Measurements from ENCODE around the gene TATDN2. TPM values are rescaled to one million over a fixed set of nuclear protein-coding genes. Genes with fewer than 3 reads are reported as not detected.

Gene TATDN2
- total RNA-seq, 2 experiments from 2014 or later = 40.0 to 40.2 TPM

DNA sequence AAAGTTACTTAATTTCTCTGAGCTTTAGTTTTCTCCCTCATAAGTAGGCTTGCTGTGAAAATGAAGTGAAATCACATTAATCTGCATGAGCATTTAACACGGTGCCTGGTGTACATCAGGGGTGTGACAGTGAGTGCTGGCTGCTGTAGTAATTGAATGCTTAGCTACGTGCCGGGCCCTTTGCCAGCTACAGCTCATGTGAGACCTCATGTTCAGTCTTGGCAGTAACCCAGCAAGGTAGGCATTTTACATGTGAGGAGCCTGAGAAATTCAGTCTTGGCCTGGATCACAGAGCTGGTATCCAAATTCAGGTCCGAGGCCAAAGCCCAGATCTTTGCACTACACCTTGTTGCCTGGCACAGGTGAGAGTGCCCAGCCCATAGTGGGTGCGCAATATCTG lies 35.4 kb downstream of the TATDN2 start:
- H3K4me1 Mint-ChIP-seq = peaks cover 72% of the 10 kb centered on the region
- H3K27ac Mint-ChIP-seq = no peak overlapping the region
- no peak overlapping the region for H3K4me3 Mint-ChIP-seq
- ChIA-PET POLR2A (interaction anchor here (1.1 kb wide), 1 partner anchor 12 kb away, joined by 4 read pairs; no protein-coding TSS in a partner anchor), CTCF (interaction anchor here (0.6 to 5.3 kb wide), 9 partner anchors 9 to 226 kb away, joined by 3 to 31 read pairs (median 3); no protein-coding TSS in a partner anchor)
- no peak for ATAC-seq
- H3K27me3 Mint-ChIP-seq = no peaks in the 10 kb centered on the region
- intact Hi-C loops (cut with DNase I, micrococcal nuclease) = no loop called here
- DNase-seq = no peak
- peaks cover 58% of the 10 kb centered on the region for H3K36me3 Mint-ChIP-seq (ENCODE audit: low read depth)
- H3K9me3 Mint-ChIP-seq (ENCODE audit: low read depth) = no peaks in the 10 kb centered on the region

DNA sequence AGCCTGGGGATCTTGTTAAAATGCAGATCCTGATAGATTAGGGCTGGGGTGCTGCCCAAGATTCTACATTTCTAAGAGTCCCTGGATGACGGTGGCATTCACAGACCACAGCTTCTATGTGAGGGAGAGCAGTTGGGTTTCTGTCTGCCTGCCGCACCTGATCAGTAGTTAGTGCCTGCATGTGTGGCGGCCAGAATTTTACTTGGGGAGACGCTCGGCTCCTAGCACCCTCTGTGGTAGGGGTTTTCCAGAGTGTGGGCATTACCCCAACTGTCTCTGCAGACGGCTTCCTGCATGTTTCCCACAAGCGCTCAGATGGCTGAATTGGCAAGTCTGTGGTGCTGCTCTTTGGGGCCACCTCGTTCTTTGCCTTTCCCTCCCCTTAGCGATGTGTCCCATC lies 36.2 kb downstream of the TATDN2 start:
- Mint-ChIP-seq H3K36me3 (ENCODE audit: low read depth) (peaks cover 52% of the 10 kb centered on the region), H3K27ac (peak overlapping the region; percentile 29), H3K27me3 (no peaks in the 10 kb centered on the region), H3K4me1 (peaks cover 63% of the 10 kb centered on the region), H3K4me3 (no peak overlapping the region), H3K9me3 (ENCODE audit: low read depth) (no peaks in the 10 kb centered on the region)
- ChIA-PET POLR2A (no interaction called here), CTCF (interaction anchor here (0.7 to 5.3 kb wide), 3 partner anchors 9 to 313 kb away, joined by 3 to 31 read pairs (median 4); no protein-coding TSS in a partner anchor)
- intact Hi-C loops (cut with DNase I, micrococcal nuclease) = no loop called here
- peak; percentile 62 for ATAC-seq
- DNase-seq = peak; percentile 60

DNA sequence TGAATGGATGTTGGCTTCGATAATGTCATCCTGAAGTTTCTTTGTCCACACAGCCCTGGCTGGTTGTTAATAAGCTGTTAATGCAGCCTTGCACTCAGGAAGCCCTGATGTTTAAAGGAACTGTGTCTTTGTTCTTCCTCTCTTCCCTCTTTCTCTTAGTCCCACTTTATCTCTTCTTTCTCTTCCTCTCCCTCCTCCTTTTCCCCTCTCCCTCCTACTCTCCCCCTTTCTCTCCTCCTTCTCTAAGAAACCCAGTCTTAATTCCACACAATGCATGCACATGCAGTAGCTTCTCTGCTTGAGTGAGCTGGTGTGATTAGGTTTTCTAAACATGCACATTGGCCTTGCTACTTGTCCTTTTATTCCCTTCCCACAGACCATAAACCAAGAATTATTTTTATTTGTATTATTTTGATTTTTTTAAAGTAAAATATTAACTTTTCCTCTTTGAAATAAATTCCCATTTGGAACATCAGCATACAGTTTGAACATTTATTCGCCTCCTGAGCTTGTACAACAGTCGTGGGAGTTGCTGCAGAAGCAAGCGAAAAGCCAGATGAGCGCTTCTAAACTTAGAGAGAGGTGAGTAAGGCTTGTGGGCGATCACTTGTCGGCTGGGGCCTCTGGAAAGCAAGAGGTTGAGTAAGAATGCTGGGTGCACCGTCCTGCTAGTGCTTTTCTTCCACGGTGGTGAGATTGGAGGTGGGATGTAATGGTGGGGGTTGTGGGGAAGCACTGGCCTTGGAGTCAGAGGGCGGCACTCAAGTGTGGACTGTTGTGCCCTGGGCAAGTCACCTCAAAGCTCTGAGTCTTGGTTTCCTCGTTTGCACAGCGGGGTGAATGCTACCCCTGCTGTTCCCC lies 37.2 kb downstream of the TATDN2 start:
- intact Hi-C loops (cut with DNase I, micrococcal nuclease) = no loop called here
- Mint-ChIP-seq H3K27ac (peak overlapping the region; percentile 47), H3K9me3 (ENCODE audit: low read depth) (no peaks in the 10 kb centered on the region), H3K27me3 (no peaks in the 10 kb centered on the region), H3K4me1 (peaks cover 53% of the 10 kb centered on the region), H3K36me3 (ENCODE audit: low read depth) (peaks cover 42% of the 10 kb centered on the region), H3K4me3 (no peak overlapping the region)
- ChIA-PET POLR2A (interaction anchor here (1.0 to 1.1 kb wide), 2 partner anchors 19 to 21 kb away, joined by 3 to 4 read pairs; no protein-coding TSS in a partner anchor), CTCF (interaction anchor here (0.6 to 1.5 kb wide), 8 partner anchors 9 to 454 kb away, joined by 3 to 8 read pairs (median 3); no protein-coding TSS in a partner anchor)
- peak; percentile 49 for DNase-seq
- ATAC-seq = peak; percentile 40

DNA sequence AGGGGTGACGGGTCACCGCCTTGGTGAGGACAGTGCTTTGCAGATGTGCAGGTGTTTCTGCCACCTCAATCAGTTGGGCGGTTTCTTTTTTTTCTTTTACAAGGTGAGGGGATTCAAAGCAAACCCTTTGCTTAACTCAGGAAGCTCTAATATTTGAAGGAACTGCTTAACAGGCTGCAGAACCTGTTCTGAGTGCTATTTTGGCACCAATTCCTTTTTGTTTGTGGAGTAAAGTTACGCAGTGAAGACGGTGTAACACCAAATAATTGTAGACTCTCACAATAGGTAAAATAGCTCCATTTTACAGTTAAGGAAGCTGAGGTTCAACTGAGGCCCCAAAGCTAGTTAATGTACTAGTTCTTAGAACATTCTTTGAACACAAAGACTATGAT lies 37.9 kb downstream of the TATDN2 start:
- DNase-seq (no peak), ATAC-seq (no peak)
- Mint-ChIP-seq H3K4me3 (no peak overlapping the region), H3K9me3 (ENCODE audit: low read depth) (no peaks in the 10 kb centered on the region), H3K36me3 (ENCODE audit: low read depth) (peaks cover 35% of the 10 kb centered on the region), H3K27ac (no peak overlapping the region), H3K4me1 (peaks cover 48% of the 10 kb centered on the region), H3K27me3 (no peaks in the 10 kb centered on the region)
- intact Hi-C loops (cut with DNase I, micrococcal nuclease) = no loop called here
- CTCF ChIA-PET = interaction anchor here (0.6 to 1.5 kb wide), 7 partner anchors 8 to 437 kb away, joined by 3 to 8 read pairs (median 3); no protein-coding TSS in a partner anchor
- POLR2A ChIA-PET = interaction anchor here (1.0 to 1.1 kb wide), 2 partner anchors 19 to 22 kb away, joined by 3 to 4 read pairs; no protein-coding TSS in a partner anchor

DNA sequence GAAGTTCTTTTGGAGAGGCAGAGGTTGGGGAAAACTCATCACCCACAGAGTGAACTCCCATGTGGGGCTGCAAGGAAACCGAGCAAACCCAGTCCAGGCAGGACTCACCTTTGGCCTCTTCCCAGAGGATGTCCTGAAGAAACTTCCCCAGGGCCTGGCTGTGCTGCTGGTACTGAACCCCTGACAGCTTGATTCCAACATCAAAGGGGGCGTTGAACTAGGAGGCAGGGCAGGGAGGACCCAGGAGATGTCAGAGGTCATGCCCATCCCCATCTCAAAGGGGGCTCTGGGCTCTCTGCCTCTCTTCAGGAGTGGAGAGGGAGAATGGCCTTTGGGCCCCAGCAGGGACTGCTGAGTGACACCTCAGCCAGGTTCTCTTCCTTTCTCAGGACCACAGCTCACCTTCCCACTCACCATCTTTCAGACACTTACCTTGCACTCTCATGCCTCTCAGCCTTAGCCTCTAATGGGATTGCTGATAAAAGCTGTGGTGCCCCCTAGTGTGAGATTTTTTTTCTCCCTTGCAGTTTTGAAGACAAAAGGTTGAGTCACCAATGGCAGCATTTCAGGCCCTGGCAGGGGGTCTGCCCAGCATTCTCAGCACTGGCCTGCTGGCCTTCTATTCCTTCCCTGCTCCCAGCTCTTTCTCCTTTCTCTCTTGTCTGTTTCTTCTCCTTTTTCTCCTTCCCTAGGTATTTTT lies 38.5 kb downstream of the TATDN2 start:
- Mint-ChIP-seq H3K4me3 (no peak overlapping the region), H3K27me3 (no peaks in the 10 kb centered on the region), H3K27ac (peak overlapping the region; percentile 58), H3K36me3 (ENCODE audit: low read depth) (peaks cover 40% of the 10 kb centered on the region), H3K4me1 (peaks cover 48% of the 10 kb centered on the region), H3K9me3 (ENCODE audit: low read depth) (no peaks in the 10 kb centered on the region)
- intact Hi-C loops (cut with DNase I, micrococcal nuclease) = no loop called here
- peak; percentile 53 for DNase-seq
- peak; percentile 33 for ATAC-seq
- CTCF ChIA-PET = interaction anchor here (0.6 to 2.2 kb wide), 7 partner anchors 23 to 438 kb away, joined by 3 to 14 read pairs (median 3); partner anchors contain the start of gene CRELD1
- POLR2A ChIA-PET = no interaction called here

DNA sequence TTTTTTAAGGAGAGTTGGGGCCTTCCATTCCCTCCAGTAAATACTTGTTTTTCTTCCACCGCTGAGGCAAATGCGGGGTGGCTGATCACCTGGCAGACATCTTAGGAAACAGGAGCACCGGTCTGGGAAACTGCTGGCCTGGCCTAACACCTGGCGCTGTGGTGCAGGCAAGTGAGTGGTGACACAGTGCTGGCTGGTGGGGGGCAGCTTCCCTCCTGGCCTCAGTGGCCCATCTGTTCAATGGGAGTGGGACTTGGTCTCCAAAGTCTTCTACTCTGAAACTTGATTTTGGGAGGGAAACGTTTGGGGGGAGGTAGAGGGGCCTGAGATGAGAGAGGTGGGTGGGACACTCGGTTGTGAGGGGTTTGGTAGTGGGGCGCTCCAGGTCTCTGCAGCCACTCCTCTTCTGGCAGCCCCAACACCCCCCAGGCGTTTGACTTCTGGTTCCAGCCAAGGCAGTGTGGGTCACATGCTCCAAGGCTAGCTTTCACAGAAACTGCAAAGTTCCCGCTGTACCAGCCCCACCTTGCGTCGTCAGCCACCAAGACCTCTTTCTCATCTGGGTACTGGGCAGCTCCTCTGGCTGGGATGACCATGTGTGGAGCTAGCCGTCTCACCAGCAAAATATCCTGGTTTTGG lies 39.8 kb downstream of the TATDN2 start:
- CTCF ChIA-PET = interaction anchor here (0.6 to 2.2 kb wide), 4 partner anchors 24 to 355 kb away, joined by 3 to 14 read pairs (median 4); partner anchors contain the start of gene CRELD1
- no peak for ATAC-seq

DNA sequence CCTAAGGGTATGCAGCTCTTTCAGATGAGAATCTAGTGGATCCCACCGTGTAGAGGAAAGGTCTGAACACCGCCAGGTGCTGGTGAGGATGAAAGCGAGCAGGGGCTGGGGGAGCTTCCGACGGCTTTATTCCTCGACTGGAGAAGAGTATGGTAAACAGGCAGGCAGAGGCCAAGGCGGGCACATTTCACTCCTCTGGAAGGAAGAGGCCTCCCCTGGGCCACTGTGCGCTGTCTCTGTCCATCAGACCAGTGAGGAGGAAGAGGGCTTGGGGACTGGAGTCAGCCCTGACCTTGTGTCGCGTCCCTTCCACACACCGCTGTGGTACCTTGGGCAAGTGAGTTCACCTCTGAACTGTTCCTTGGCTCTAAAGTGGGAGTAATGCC lies 40.3 kb downstream of the TATDN2 start:
- Mint-ChIP-seq H3K27ac (no peak overlapping the region), H3K36me3 (ENCODE audit: low read depth) (peaks cover 39% of the 10 kb centered on the region), H3K4me3 (no peak overlapping the region), H3K27me3 (no peaks in the 10 kb centered on the region), H3K9me3 (ENCODE audit: low read depth) (no peaks in the 10 kb centered on the region), H3K4me1 (peaks cover 43% of the 10 kb centered on the region)
- ChIA-PET POLR2A (interaction anchor here (0.6 kb wide), 1 partner anchor 486 kb away, joined by 6 read pairs; no protein-coding TSS in a partner anchor), CTCF (interaction anchor here (2.2 kb wide), 1 partner anchor 25 kb away, joined by 14 read pairs; no protein-coding TSS in a partner anchor)
- ATAC-seq = no peak
- intact Hi-C loops (cut with DNase I, micrococcal nuclease) = no loop called here
- no peak for DNase-seq

More for the DNA sequence above, 39.8 kb downstream of the TATDN2 start:
- H3K4me3 Mint-ChIP-seq = no peak overlapping the region
- no peaks in the 10 kb centered on the region for H3K27me3 Mint-ChIP-seq
- H3K36me3 Mint-ChIP-seq (ENCODE audit: low read depth) = peaks cover 43% of the 10 kb centered on the region
- DNase-seq = no peak
- peaks cover 48% of the 10 kb centered on the region for H3K4me1 Mint-ChIP-seq
- H3K27ac Mint-ChIP-seq = no peak overlapping the region
- H3K9me3 Mint-ChIP-seq (ENCODE audit: low read depth) = no peaks in the 10 kb centered on the region
- intact Hi-C loops (cut with DNase I, micrococcal nuclease) = no loop called here
- POLR2A ChIA-PET = interaction anchor here (0.6 kb wide), 1 partner anchor 485 kb away, joined by 6 read pairs; no protein-coding TSS in a partner anchor

DNA sequence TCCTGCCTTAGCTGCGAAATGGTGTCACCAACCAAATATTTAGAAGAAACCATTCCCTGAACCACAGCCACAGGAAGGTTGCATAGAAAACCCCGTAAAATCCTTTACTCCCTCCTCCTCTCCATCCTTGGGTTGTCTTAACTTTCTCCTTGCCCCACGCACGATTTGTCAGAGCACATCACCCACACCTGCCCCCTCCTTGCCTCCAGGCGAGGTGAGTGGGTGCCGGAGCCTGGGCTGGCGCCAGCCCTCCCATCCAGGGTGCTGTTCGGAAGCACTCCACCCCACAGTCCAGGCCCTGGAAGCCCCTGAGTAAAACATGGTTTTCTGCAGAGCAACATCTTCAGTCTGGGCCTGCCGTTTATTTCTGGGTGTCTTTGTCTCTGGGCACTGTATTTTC lies 40.8 kb downstream of the TATDN2 start:
- Mint-ChIP-seq H3K4me3 (no peak overlapping the region), H3K27me3 (no peaks in the 10 kb centered on the region), H3K27ac (no peak overlapping the region), H3K4me1 (peaks cover 38% of the 10 kb centered on the region), H3K36me3 (ENCODE audit: low read depth) (peaks cover 38% of the 10 kb centered on the region), H3K9me3 (ENCODE audit: low read depth) (no peaks in the 10 kb centered on the region)
- intact Hi-C loops (cut with DNase I, micrococcal nuclease) = no loop called here
- DNase-seq (no peak), ATAC-seq (no peak)
- ChIA-PET CTCF (interaction anchor here (1.4 kb wide), 1 partner anchor 33 kb away, joined by 3 read pairs; no protein-coding TSS in a partner anchor), POLR2A (no interaction called here)

DNA sequence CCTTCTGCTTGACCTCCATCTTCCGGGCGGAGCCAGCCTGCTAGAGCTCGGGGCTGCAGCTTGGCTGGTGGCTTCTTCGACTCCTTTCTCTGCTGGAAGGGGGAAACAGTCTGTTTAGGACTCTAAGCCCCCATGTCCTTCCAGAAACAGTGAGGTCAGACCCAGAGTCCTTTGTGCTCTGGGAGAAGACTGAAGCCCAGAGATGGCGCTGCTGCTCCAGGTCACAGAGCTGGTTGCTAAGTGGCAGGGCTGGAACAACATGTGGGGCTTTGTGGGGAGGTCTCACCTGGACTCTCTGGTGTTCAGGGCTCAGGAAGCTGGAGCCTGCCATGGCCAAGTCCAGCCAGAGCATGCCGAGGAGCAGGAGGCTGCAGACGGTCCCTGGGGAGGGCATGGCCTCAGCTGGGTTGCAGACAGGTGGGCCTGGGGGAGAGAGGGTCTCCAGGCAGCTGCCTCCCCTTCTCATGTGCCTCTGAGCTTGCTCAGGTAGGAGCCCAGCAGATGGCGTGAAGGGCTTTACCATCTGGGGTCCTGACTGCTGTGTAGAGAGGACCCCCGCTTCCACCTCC lies 41.6 kb downstream of the TATDN2 start:
- peaks cover 37% of the 10 kb centered on the region for H3K36me3 Mint-ChIP-seq (ENCODE audit: low read depth)
- ATAC-seq = no peak
- intact Hi-C loops (cut with DNase I, micrococcal nuclease) = no loop called here
- H3K27me3 Mint-ChIP-seq = no peaks in the 10 kb centered on the region
- H3K4me3 Mint-ChIP-seq = no peak overlapping the region
- POLR2A ChIA-PET = interaction anchor here (0.6 to 0.7 kb wide), 2 partner anchors 20 to 340 kb away, joined by 3 to 4 read pairs; no protein-coding TSS in a partner anchor
- peaks cover 30% of the 10 kb centered on the region for H3K4me1 Mint-ChIP-seq
- H3K9me3 Mint-ChIP-seq (ENCODE audit: low read depth) = no peaks in the 10 kb centered on the region
- DNase-seq = no peak
- no peak overlapping the region for H3K27ac Mint-ChIP-seq
- CTCF ChIA-PET = interaction anchor here (0.6 to 1.4 kb wide), 3 partner anchors 9 to 156 kb away, joined by 3 read pairs; no protein-coding TSS in a partner anchor

DNA sequence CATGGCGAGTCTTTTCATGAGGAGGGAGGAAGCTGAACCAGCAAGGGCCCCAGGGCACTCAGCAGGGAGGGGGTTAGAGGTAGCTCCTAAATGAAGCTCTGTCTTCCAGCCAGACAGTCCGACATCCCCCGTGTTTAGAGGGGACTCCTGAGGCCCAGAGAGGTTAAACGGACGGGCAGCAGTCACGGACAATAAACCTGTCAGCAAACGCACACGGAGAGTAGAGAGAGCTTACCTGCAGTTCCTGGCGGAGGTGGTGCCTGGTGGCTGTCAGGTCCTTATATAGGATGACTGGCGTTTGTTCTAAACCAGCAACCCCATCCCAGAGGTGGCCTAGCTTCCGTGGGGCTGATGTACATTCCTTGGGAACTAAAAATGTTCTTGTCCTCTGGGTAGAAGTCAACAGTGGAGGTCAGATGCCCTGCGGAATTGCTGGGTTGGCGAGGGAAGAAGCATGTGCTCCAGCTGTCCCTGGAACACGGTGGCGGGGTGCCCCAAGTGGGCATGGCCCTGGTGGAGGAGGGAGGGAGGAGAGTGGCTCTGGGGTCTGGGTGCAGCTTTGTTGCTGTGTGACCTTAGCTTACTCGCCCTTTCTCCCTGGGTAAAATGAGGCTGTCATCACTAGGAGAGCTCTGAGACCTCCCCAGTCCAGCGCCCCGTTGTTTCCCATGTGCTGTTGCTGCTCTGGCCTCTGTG lies 42.4 kb downstream of the TATDN2 start:
- Mint-ChIP-seq H3K9me3 (ENCODE audit: low read depth) (no peaks in the 10 kb centered on the region), H3K4me3 (no peak overlapping the region), H3K27me3 (no peaks in the 10 kb centered on the region), H3K36me3 (ENCODE audit: low read depth) (peaks cover 37% of the 10 kb centered on the region), H3K4me1 (peaks cover 23% of the 10 kb centered on the region), H3K27ac (no peak overlapping the region)
- no peak for DNase-seq
- POLR2A ChIA-PET = interaction anchor here (0.7 kb wide), 1 partner anchor 19 kb away, joined by 3 read pairs; no protein-coding TSS in a partner anchor
- CTCF ChIA-PET = interaction anchor here (0.6 to 1.4 kb wide), 4 partner anchors 10 to 156 kb away, joined by 3 read pairs; partner anchors contain the start of gene SEC13
- intact Hi-C loops (cut with DNase I, micrococcal nuclease) = no loop called here
- ATAC-seq = no peak

Measured in activated CD4-positive, alpha-beta T cell treated with anti-CD3 and anti-CD28 coated beads for 36 hours (primary cell).